K562 (cell line): Measurements from ENCODE around the gene WFDC9. TPM values are rescaled to one million over a fixed set of nuclear protein-coding genes. Genes with fewer than 3 reads are reported as not detected.

ENCODE experiments used
- ATAC-seq: fragments of 200-7000 bp; cut with Tn5 transposase; 3 replicates; pipeline ENCODE4 v1.9.1; 2020; ENCODE audit warnings: moderate library complexity
- BruUV-seq: library from RNA; stranded (reverse); fragments of 400-500 nt; replicated peaks from 2 replicates; lab custom pipeline; 2021; lab: Mats Ljungman, UMichigan
- CTCF ChIA-PET: fragments of 300-600 bp; formaldehyde crosslinking; extraction: SDS; loops from one replicate; lab custom pipeline; 2021; ENCODE audit warnings: low intra/inter-chr PET ratio; lab: Yijun Ruan, JAX
- POLR2A ChIA-PET: fragments of 300-600, 350-650 bp; sonication (Branson Sonifier 250); formaldehyde crosslinking; extraction: SDS; loops from one replicate; lab custom pipeline; 2021; ENCODE audit warnings: antibody characterized with exemption, inconsistent platforms; lab: Yijun Ruan, JAX
- DNase-seq, 4 experiments: peaks; one replicate each; pipeline versions ENCODE4 v3.0.0 to v3.0.0-alpha.2; 2011 to 2018; ENCODE audit warnings: low spot score in 3 of 4, mixed read lengths in 3 of 4; ENCODE audit errors: extremely low read depth in 1 of 4
- FAIRE-seq: peaks from 2 replicates; lab custom pipeline; 2011; peaks lifted over from hg19 to GRCh38; lab: Jason Lieb, UNC
- H2AFZ ChIP-seq: 2 replicates; pipeline ENCODE4 v1.6.0; 2011; ENCODE audit warnings: low read depth, low read length, control low read depth, inconsistent platforms
- H3K27ac ChIP-seq: fragments of 200-600 bp; 3 replicates; pipeline ENCODE4 v1.8.0; 2011; ENCODE audit warnings: low read depth, mild to moderate bottlenecking, control low read depth, inconsistent platforms, low read length, moderate library complexity, mixed read lengths; ENCODE audit errors: extremely low read depth
- H3K27me3 ChIP-seq, 2 experiments: fragments of 300-600 bp in 1 of 2; 2 replicates in 1 of 2; 3 replicates in 1 of 2; pipeline versions ENCODE4 v1.6.0 to v1.8.0; 2011; ENCODE audit warnings: inconsistent platforms in 2 of 2, low read length in 2 of 2, mild to moderate bottlenecking in 1 of 2, mixed read lengths in 1 of 2, moderate library complexity in 1 of 2; ENCODE audit not compliant: control insufficient read depth in 2 of 2, insufficient read depth in 2 of 2
- H3K36me3 ChIP-seq: fragments of 300-600 bp; 3 replicates; pipeline ENCODE4 v1.8.0; 2011; ENCODE audit warnings: mild to moderate bottlenecking, low read length, inconsistent platforms; ENCODE audit not compliant: control insufficient read depth, insufficient read depth
- H3K4me1 ChIP-seq, 2 experiments: fragments of 200-600 bp in 1 of 2; replicated peaks in 1 of 2; 2 replicates in 1 of 2; 3 replicates in 1 of 2; pipeline versions ENCODE4 v1.5.1 to v1.8.0; 2011; ENCODE audit warnings: inconsistent platforms in 2 of 2, low read length in 2 of 2, mild to moderate bottlenecking in 1 of 2, mixed read lengths in 1 of 2, moderate library complexity in 1 of 2; ENCODE audit not compliant: control insufficient read depth in 2 of 2, insufficient read depth in 2 of 2
- H3K4me2 ChIP-seq: 2 replicates; pipeline ENCODE4 v1.6.1; 2011; ENCODE audit warnings: low read length, control low read depth, inconsistent platforms, mixed read lengths; ENCODE audit not compliant: insufficient read depth
- H3K4me3 ChIP-seq: fragments of 200-600 bp; sonication (generic), shearing (Covaris generic); 2 replicates; pipeline ENCODE4 v1.5.1; 2016; ENCODE audit warnings: control low read depth, inconsistent platforms
- H3K79me2 ChIP-seq: fragments of 200-600 bp; 3 replicates; pipeline ENCODE4 v1.8.0; 2011; ENCODE audit warnings: low read length, inconsistent platforms; ENCODE audit not compliant: control insufficient read depth, insufficient read depth
- H3K9ac ChIP-seq, 2 experiments: 2 replicates each; pipeline versions ENCODE4 v1.6.0 to v1.6.1; 2011; ENCODE audit warnings: low read depth in 2 of 2, low read length in 2 of 2, control low read depth in 1 of 2, inconsistent platforms in 1 of 2, mild to moderate bottlenecking in 1 of 2, mixed read lengths in 1 of 2; ENCODE audit not compliant: insufficient read depth in 1 of 2
- H3K9me1 ChIP-seq: one replicate; pipeline ENCODE4 v1.6.0; 2011; ENCODE audit warnings: inconsistent platforms, mild to moderate bottlenecking, low read length, moderate library complexity; ENCODE audit not compliant: control insufficient read depth, insufficient read depth
- H3K9me3 ChIP-seq: replicated peaks from 2 replicates; pipeline ENCODE4 v1.5.1; 2011; ENCODE audit warnings: low read depth, low read length, inconsistent platforms; ENCODE audit not compliant: control insufficient read depth, insufficient read depth
- H4K20me1 ChIP-seq: replicated peaks from 2 replicates; pipeline ENCODE4 v1.6.1; 2011; ENCODE audit warnings: low read length, inconsistent platforms, mixed read lengths; ENCODE audit not compliant: control insufficient read depth, insufficient read depth
- ESRRB ChIP-seq: fragments of 250-450 bp; sonication (Bioruptor Pico); IDR thresholded peaks from 2 replicates; pipeline ENCODE4 v1.5.0; 2020; ENCODE audit warnings: mild to moderate bottlenecking, moderate library complexity, borderline replicate concordance
- FOXM1 ChIP-seq, 2 experiments: fragments of 450-650 bp in 1 of 2; sonication (generic) in 1 of 2; formaldehyde crosslinking in 1 of 2; IDR thresholded peaks; 2 replicates each; pipeline versions ENCODE4 v1.6.1 to v1.9.0; 2017 to 2022; ENCODE audit warnings: low read depth in 2 of 2, mild to moderate bottlenecking in 2 of 2, missing genetic modification reagents in 1 of 2, moderate library complexity in 1 of 2
- GTF2A2 ChIP-seq: IDR thresholded peaks from 2 replicates; pipeline ENCODE4 v1.6.1; 2016; ENCODE audit warnings: mild to moderate bottlenecking, missing genetic modification characterization, missing compliant biosample characterization
- IFI16 ChIP-seq: fragments of 250-450 bp; sonication (Bioruptor Pico); IDR thresholded peaks from 2 replicates; pipeline ENCODE4 v2.1.2; 2022; ENCODE audit warnings: mild to moderate bottlenecking, inconsistent platforms
- NCOA2 ChIP-seq, 2 experiments: fragments of 450-650 bp; IDR thresholded peaks; 2 replicates each; pipeline ENCODE4 v1.6.1; 2018; ENCODE audit warnings: mild to moderate bottlenecking in 2 of 2, moderate library complexity in 1 of 2; ENCODE audit not compliant: partially characterized antibody in 2 of 2
- TAF1 ChIP-seq: IDR thresholded peaks from 2 replicates; pipeline ENCODE4 v1.6.1; 2011; ENCODE audit warnings: mild to moderate bottlenecking, low read length, moderate library complexity; ENCODE audit not compliant: insufficient read depth, control insufficient read depth, severe bottlenecking; ENCODE audit errors: extremely low read depth
- TAF7 ChIP-seq: fragments of 450-650 bp; IDR thresholded peaks from 2 replicates; pipeline ENCODE4 v1.6.1; 2016; ENCODE audit warnings: missing genetic modification characterization, missing compliant biosample characterization
- ZKSCAN8 ChIP-seq: fragments of 200-800 bp; sonication (Bioruptor generic); IDR thresholded peaks from 2 replicates; pipeline ENCODE4 v1.6.1; 2016; ENCODE audit warnings: missing genetic modification characterization, missing compliant biosample characterization
- ZNF584 ChIP-seq: fragments of 200-800 bp; sonication (Bioruptor generic); IDR thresholded peaks from 2 replicates; pipeline ENCODE4 v1.6.1; 2016; ENCODE audit warnings: low read depth, mild to moderate bottlenecking, missing genetic modification characterization, missing compliant biosample characterization
- ZNF75A ChIP-seq: fragments of 450-650 bp; formaldehyde crosslinking; IDR thresholded peaks from 2 replicates; pipeline ENCODE4 v1.4.0; 2020; ENCODE audit warnings: mild to moderate bottlenecking
- ZSCAN29 ChIP-seq: fragments of 450-650 bp; IDR thresholded peaks from 2 replicates; pipeline ENCODE4 v1.6.1; 2017
- WGBS: fragments of 100-300 bp; shearing (Covaris generic); methylation state at CpG from one replicate; pipeline ENCODE4 v1.1.6; 2016; ENCODE audit warnings: low coverage, mixed read lengths; ENCODE audit not compliant: insufficient coverage; ENCODE audit errors: missing lambda C conversion rate; 5-methylcytosine and 5-hydroxymethylcytosine counted together
- in situ Hi-C: fragments of 300-500 bp; cut with MboI; formaldehyde crosslinking; loops from 4 replicates; pipeline ENCODE4 v1.15.0; 2018; ENCODE audit warnings: inconsistent platforms, mixed read lengths
- intact Hi-C: fragments of 100-400 bp; cut with micrococcal nuclease; formaldehyde crosslinking; loops from 2 replicates; pipeline ENCODE4 v1.14.2; 2022
- polyA plus RNA-seq, 8 experiments: library from polyadenylated mRNA; depleted of rRNA in 4 of 8; stranded (reverse) in 5 of 8; unstranded in 3 of 8; fragments of >200 nt; fragmentation: Nextera tagmentation in 2 of 8; fragmentation: Illumina TruSeq in 1 of 8; extraction: Ambion mirVana in 2 of 8; extraction: Trizol in 1 of 8; gene quantifications; 2 replicates each; pipeline versions ENCODE4 v1.2.1 to v1.2.3, GENCODE V29; 2011 to 2014; ENCODE audit warnings: inconsistent platforms in 1 of 8, missing spikeins in 1 of 8
- total RNA-seq, 7 experiments: library from RNA; depleted of rRNA in 6 of 7; stranded (reverse); fragments of >200 nt in 6 of 7; fragmentation: Illumina TruSeq in 2 of 7; extraction: Trizol in 2 of 7; gene quantifications; 2 replicates each; pipeline versions ENCODE4 v1.2.1 to v1.2.3, GENCODE V29; 2011 to 2021; ENCODE audit warnings: low replicate concordance in 1 of 7
- TF ChIP-seq, protein P1 (sequence below): fragments of 450-650 bp; formaldehyde crosslinking; IDR thresholded peaks from 2 replicates; pipeline ENCODE4 v1.4.0; 2020; ENCODE audit warnings: mild to moderate bottlenecking, moderate library complexity

The WFDC9 gene
- total and polyA plus RNA-seq, 9 of the 15 experiments (the other 6 are each of a cell fraction or from before 2014, with no cell fraction given), result not detected

- intact Hi-C loops, result no loop called here
- FAIRE-seq, result no peak
- H3K4me1 ChIP-seq, result no peaks in the 10 kb centered on the region
- POLR2A ChIA-PET, result no interaction called here
- no peak within 1 kb of the TSS for H3K27ac ChIP-seq
- no TSS peak for BruUV-seq
- no peaks in the 10 kb centered on the region for H3K79me2 ChIP-seq
- no peak within 1 kb of the TSS for H3K4me3 ChIP-seq
- CTCF ChIA-PET, result no interaction called here
- no peak within 1 kb of the TSS for H3K4me2 ChIP-seq
- TF ChIP-seq ZNF584 (CRISPR knock-in tag), result no peak
- no peak for TF ChIP-seq FOXM1 (IDR thresholded peaks at IDR 0.05; ENCODE audit: low read depth)
- TF ChIP-seq FOXM1 (CRISPR knock-in tag; IDR thresholded peaks at IDR 0.05; ENCODE audit: low read depth), result no peak
- TF ChIP-seq ZKSCAN8 (CRISPR knock-in tag), result no peak
- TF ChIP-seq GTF2A2 (tag), result no peak
- no peak for TF ChIP-seq IFI16
- TF ChIP-seq ZNF75A, result no peak
- TF ChIP-seq TAF7, result no peak
- TF ChIP-seq, protein P1, sequence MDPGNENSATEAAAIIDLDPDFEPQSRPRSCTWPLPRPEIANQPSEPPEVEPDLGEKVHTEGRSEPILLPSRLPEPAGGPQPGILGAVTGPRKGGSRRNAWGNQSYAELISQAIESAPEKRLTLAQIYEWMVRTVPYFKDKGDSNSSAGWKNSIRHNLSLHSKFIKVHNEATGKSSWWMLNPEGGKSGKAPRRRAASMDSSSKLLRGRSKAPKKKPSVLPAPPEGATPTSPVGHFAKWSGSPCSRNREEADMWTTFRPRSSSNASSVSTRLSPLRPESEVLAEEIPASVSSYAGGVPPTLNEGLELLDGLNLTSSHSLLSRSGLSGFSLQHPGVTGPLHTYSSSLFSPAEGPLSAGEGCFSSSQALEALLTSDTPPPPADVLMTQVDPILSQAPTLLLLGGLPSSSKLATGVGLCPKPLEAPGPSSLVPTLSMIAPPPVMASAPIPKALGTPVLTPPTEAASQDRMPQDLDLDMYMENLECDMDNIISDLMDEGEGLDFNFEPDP, result no peak
- TF ChIP-seq ESRRB (CRISPR knock-in tag), result no peak
- no peak for TF ChIP-seq ZSCAN29
- no peak for TF ChIP-seq NCOA2 (IDR thresholded peaks at IDR 0.05; ENCODE audit: partially characterized antibody in 2 of 2)
- no peak for TF ChIP-seq TAF1
- TF ChIP-seq, all 486 proteins: peak for 0
- ATAC-seq (no peak), DNase-seq (no peak)
- in situ Hi-C loops, result no loop called here
- H3K36me3 ChIP-seq, result no peaks in the 10 kb centered on the region
- no peaks in the 10 kb centered on the region; the same call in 1 of the 2 replicates for H3K9me3 ChIP-seq
- no peaks in the 10 kb centered on the region for H4K20me1 ChIP-seq
- no peak within 1 kb of the TSS for H3K9ac ChIP-seq
- no peak within 1 kb of the TSS for H2AFZ ChIP-seq
- no CpG with 5 or more reads among the region's 1 CpG for WGBS
- H3K27me3 ChIP-seq, result no peaks in the 10 kb centered on the region; a peak in 1 of 5 replicates
- H3K9me1 ChIP-seq, result no peaks in the 10 kb centered on the region
Measured at GRCh38 chr20:45670139-45670538, 39.1 kb upstream of the WFDC9 start, which contains the start of gene WFDC11. WFDC11 (minus strand) TSS chr20:45670239; CDS start chr20:45650600, 19,639 bp downstream.
